Large intestine (tissue), 3 donors: ENCODE data around the gene MRTFA. TPM values are rescaled to one million over a fixed set of nuclear protein-coding genes. Genes with fewer than 3 reads are reported as not detected.
"Not testable (repeated sequence)": the region's sequence is repeated elsewhere in the genome, so short reads cannot be mapped to it uniquely, and the experiment has no call there.

Source experiments
- DNase-seq, 2 donors: peaks; one replicate each; pipeline versions ENCODE4 v3.0.0 to v3.0.0-alpha.2; 2013
- H3K27ac ChIP-seq: one replicate; pipeline ENCODE4 v1.5.1; 2013; ENCODE audit warnings: low read length
- H3K27me3 ChIP-seq: 2 replicates; pipeline ENCODE4 v1.6.1; 2013; ENCODE audit warnings: low read length; ENCODE audit not compliant: control insufficient read depth, insufficient read depth
- H3K36me3 ChIP-seq: 2 replicates; pipeline ENCODE4 v1.6.1; 2013; ENCODE audit warnings: low read length; ENCODE audit not compliant: control insufficient read depth, insufficient read depth
- H3K4me1 ChIP-seq: one replicate; pipeline ENCODE4 v1.6.1; 2013; ENCODE audit warnings: low read length; ENCODE audit not compliant: control insufficient read depth, insufficient read depth
- H3K4me3 ChIP-seq: one replicate; pipeline ENCODE4 v1.5.1; 2013; ENCODE audit warnings: low read length
- H3K9me3 ChIP-seq: one replicate; pipeline ENCODE4 v1.6.1; 2013; ENCODE audit warnings: mild to moderate bottlenecking, low read depth, low read length, moderate library complexity; ENCODE audit not compliant: control insufficient read depth
- WGBS: methylation state at CpG from one replicate; pipeline ENCODE4 v1.1.5; 2013; ENCODE audit warnings: low lambda C conversion rate; ENCODE audit not compliant: insufficient coverage; 5-methylcytosine and 5-hydroxymethylcytosine counted together
- polyA plus RNA-seq: library from polyadenylated mRNA; unstranded; fragments of 120-200 nt; gene quantifications from one replicate; pipeline ENCODE4 v1.2.1, GENCODE V29; 2013

The MRTFA gene
- polyA plus RNA-seq, 1 donor: 17.1 TPM

DNA sequence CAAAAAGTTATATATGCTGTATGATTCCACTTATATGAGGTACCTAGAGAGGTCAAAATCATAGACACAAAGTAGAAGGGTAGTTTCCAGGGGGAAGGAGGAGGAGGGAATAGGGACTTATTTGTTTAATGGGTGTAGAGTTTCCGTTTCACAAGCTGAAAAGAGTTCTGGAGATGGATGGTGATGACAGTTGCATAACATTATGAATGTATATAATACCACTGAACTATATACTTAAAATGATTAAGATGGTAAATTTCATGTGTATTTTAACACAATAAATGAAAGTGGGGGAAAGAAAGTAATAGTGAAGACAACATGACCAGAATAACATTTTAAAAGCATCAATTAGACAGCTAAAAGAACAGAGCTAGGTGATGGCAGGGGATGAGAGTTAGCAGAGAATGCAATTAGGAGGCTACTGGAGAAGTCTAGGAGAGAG is 51.2 kb downstream of the MRTFA start:
- no CpG with 5 or more reads among the region's 1 CpG for WGBS

DNA sequence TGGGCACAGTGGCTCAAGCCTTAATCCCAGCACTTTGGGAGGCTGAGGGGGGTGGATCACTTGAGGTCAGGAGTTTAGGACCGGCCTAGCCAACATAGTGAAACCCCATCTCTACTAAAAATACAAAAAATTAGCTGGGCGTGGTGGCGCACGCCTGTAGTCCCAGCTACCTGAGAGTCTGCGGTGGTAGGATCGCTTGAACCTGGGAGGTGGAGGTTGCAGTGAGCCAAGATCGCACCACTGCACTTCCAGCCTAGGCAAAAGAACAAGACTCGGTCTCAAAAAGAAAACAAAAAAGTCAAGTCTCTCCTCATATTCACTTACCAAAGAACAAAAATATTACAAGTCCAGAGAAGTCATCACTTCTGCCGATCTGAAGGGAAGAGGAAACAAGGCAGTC is 51.8 kb downstream of the MRTFA start:
- H3K9me3 ChIP-seq, H3K4me3 ChIP-seq, H3K36me3 ChIP-seq, DNase-seq, H3K27ac ChIP-seq, H3K27me3 ChIP-seq, H3K4me1 ChIP-seq: not testable (repeated sequence)
- WGBS: no CpG with 5 or more reads among the region's 9 CpGs

More for the DNA sequence above, 51.2 kb downstream of the MRTFA start:
- H3K4me3 ChIP-seq: no peak overlapping the region
- no peaks in the 10 kb centered on the region for H3K9me3 ChIP-seq
- no peak overlapping the region for H3K27ac ChIP-seq
- no peaks in the 10 kb centered on the region for H3K27me3 ChIP-seq
- H3K36me3 ChIP-seq: peaks cover 7% of the 10 kb centered on the region
- no peak for DNase-seq
- peaks cover 4% of the 10 kb centered on the region for H3K4me1 ChIP-seq

DNA sequence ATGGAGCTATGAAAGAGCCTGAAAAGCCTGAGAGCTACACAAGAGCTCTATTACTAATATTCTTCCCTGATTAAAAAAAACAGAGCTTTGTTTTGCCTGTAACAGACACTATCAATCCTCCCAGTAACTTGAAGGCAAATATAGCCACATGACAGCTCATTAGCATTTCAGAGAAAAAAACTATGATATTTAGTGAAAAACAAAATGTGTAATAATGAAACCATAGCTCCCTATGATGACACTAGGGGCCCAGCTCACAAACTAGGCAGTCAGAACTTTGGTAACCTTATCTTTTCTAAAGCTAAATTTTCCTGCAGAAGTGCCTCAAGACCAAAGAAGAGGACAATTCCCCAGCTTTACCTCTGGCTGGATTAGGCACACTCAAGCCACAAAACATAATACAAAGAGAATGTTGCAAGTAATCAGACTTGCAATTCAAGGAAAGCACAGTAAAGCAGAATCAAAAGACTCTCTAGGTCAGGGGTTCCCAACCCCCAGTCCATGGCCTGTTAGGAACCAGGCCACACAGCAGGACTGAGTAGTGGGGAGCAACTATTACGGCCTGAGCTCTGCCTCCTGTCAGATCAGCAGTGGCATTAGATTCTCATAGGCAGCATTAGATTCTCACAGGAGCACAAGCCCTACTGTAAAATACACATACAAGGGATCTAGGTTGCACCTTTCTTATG is 53.3 kb downstream of the MRTFA start:
- no peak for DNase-seq
- H3K4me3 ChIP-seq: no peak overlapping the region
- no peak overlapping the region for H3K27ac ChIP-seq
- H3K36me3 ChIP-seq: peaks cover 7% of the 10 kb centered on the region
- H3K4me1 ChIP-seq: no peaks in the 10 kb centered on the region
- no peaks in the 10 kb centered on the region for H3K27me3 ChIP-seq
- no CpG with 5 or more reads among the region's 1 CpG for WGBS
- no peaks in the 10 kb centered on the region for H3K9me3 ChIP-seq

DNA sequence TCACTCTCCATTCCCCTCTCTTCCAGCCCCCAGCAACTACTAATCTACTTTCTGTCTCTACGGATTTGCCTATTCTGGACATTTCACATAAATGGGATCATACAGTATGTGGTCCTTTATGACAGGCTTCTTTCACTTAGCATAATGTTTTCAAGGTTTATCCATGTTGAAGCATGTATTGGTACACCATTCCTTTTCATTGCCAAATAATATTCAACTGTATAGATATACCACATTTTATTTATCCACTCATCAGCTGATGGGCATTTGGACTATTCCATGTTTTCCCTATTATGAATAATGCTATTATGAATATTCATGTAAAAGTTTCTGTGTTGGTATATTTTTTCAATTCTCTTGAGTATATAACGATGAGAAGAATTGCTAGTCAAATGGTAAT is 54.5 kb downstream of the MRTFA start:
- Histone ChIP-seq H3K9me3 (no peaks in the 10 kb centered on the region), H3K4me3 (no peak overlapping the region), H3K4me1 (no peaks in the 10 kb centered on the region), H3K27me3 (no peaks in the 10 kb centered on the region), H3K27ac (no peak overlapping the region), H3K36me3 (peaks cover 7% of the 10 kb centered on the region)
- WGBS: 100% methylated on average over 1 of the region's 2 CpGs
- no peak for DNase-seq

DNA sequence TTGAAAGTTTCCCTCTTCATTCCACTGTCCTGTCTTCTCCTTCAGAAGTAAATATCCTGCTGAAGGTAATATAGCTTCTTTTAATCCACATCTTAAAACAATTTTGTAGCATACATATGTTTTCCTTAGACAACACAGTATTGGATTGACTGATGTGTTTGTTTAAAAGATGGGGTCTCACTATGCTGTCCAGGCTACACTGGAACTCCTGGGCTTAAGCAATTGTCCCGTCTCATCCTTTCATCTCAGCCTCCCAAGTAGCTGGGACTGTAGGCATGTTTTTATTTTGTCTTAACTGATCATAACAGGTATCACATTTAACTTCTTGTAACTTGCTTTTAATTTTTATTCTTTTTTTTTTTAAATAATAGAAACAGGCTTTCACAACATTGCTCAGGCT is 55.9 kb downstream of the MRTFA start:
- 100% methylated on average over 1 of the region's 1 CpG for WGBS

DNA sequence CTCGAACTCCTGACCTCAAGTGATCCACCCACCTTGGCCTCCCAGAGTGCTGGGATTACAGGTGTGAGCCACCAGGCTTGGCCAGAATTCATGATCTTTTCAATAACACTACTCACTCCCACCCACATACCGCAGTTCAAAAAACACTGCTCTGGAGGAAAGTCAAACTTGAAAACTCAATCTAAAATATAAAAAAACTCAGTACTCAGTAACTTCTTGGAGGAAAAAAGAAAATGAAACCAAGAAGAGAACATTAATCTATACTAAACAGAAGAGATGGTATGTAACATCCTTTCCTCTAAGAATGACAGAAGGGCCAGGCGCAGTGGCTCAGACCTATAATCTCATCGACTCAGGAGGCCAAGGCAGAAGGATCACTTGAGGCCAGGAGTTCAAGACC is 58.3 kb downstream of the MRTFA start:
- H3K27me3 ChIP-seq: no peaks in the 10 kb centered on the region
- H3K4me3 ChIP-seq: no peak overlapping the region
- H3K36me3 ChIP-seq: no peaks in the 10 kb centered on the region
- no peaks in the 10 kb centered on the region for H3K4me1 ChIP-seq
- no peak for DNase-seq
- H3K9me3 ChIP-seq: no peaks in the 10 kb centered on the region
- no peak overlapping the region for H3K27ac ChIP-seq
- WGBS: no CpG with 5 or more reads among the region's 4 CpGs

More for the DNA sequence above, 55.9 kb downstream of the MRTFA start:
- no peaks in the 10 kb centered on the region for H3K27me3 ChIP-seq
- peaks cover 2% of the 10 kb centered on the region for H3K36me3 ChIP-seq
- H3K4me3 ChIP-seq: no peak overlapping the region
- H3K4me1 ChIP-seq: no peaks in the 10 kb centered on the region
- no peak overlapping the region for H3K27ac ChIP-seq
- DNase-seq: no peak
- no peaks in the 10 kb centered on the region for H3K9me3 ChIP-seq

DNA sequence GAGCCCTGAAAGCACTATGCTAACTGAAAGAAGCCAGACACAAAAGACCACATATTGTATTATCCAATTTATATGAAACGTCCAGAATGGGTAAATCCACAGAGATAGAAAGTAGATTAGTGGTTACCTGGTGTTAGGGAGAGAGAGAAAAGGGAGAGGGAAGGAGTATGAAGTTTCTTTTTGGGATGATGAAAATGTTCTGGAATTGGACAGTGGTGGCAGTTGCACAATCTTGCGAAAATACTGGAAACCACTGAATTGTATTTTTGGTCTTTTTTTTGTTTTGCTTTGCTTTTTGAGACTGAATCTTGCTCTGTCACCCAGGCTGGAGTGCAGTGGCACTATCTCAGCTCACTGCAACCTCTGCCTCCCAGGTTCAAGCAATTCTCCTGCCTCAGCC is 63.5 kb downstream of the MRTFA start:
- Histone ChIP-seq H3K27me3 (no peaks in the 10 kb centered on the region), H3K27ac (no peak overlapping the region)

DNA sequence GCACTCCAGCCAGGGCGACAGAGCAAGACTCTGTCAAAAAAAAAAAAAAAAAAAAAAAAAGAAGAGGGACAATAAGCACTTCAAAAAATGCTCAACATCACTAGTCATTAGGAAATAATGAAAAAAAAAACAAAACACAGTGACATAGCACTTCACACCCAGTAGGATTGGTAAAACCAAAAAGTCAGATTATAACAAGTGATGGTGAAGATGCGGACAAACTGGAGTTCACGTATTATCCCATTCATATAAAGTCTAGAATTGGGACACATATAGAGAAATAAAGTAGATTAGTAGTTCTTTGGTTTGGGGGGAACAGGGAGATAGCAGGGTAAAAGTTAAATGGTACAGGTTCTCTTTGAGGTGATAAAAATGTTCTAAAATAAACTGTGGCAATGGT is 64.6 kb downstream of the MRTFA start:
- Histone ChIP-seq H3K4me1 (no peaks in the 10 kb centered on the region), H3K9me3 (peaks cover 10% of the 10 kb centered on the region), H3K27me3 (no peaks in the 10 kb centered on the region), H3K27ac (no peak overlapping the region), H3K4me3 (no peak overlapping the region), H3K36me3 (no peaks in the 10 kb centered on the region)
- no peak for DNase-seq
- 100% methylated on average over 1 of the region's 3 CpGs for WGBS

More for the DNA sequence above, 63.5 kb downstream of the MRTFA start:
- DNase-seq: no peak
- 100% methylated on average over 1 of the region's 2 CpGs for WGBS
- Histone ChIP-seq H3K36me3 (no peaks in the 10 kb centered on the region), H3K4me3 (no peak overlapping the region), H3K9me3 (peaks cover 10% of the 10 kb centered on the region), H3K4me1 (no peaks in the 10 kb centered on the region)

DNA sequence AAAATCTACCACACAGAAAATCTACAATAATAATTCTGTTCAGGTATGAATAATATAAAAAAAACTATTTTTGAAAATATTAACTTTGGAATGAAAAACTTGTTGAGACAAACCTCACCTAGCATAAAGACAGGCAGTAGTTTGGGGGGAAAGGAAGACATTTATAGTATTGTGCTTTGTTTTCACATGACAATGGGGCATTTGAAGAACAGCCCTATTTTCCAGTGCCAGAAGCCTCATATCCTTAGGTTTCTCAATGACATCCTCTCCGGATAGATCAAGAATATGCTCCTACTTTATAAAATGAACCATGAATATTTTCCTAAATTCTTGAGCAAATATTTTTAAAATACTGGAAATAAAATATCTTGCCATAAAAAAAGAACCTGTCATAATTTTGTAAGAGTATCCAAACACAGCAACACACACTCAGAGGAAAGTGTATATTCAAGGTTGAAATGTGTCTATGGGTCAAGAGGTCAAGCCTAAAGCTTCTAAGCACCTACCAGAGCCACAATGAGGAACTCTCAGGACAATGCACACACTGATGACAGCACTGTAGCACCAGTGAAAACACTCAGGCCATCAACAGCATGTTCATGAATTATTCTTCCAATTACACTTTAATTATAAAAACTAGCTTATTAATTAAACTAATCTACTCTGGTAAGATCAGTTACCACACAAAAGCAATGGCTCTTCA is 68.7 kb downstream of the MRTFA start:
- Histone ChIP-seq H3K27me3 (no peaks in the 10 kb centered on the region), H3K27ac (no peak overlapping the region), H3K4me1 (no peaks in the 10 kb centered on the region), H3K36me3 (no peaks in the 10 kb centered on the region), H3K4me3 (no peak overlapping the region), H3K9me3 (peaks cover 10% of the 10 kb centered on the region)
- no CpG with 5 or more reads among the region's 1 CpG for WGBS
- DNase-seq: no peak

DNA sequence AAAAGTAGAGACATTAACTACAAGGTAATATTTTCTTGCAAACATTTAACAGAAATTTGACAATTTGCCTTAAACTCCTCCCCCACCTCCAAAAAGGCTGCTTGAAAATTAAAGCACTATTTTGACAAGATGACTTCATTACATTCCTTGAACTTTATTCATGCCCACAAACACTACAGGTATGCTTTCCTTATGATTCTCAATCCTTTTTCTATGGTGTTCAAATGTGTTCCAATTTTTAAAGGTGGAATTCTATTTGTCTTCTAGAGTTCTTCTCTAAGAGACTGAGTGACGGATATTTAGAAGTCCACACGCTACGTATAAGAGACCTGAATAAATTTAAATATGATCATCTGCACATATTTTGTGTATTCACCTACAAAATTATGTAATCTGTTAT is 69.4 kb downstream of the MRTFA start:
- Histone ChIP-seq H3K36me3 (no peaks in the 10 kb centered on the region), H3K9me3 (peaks cover 10% of the 10 kb centered on the region), H3K4me3 (no peak overlapping the region), H3K4me1 (no peaks in the 10 kb centered on the region), H3K27me3 (no peaks in the 10 kb centered on the region), H3K27ac (no peak overlapping the region)
- DNase-seq: no peak
- WGBS: 95% methylated on average over 3 of the region's 3 CpGs
